Breast epithelium (tissue), 4 donors: Measurements from ENCODE around the gene FNDC1. TPM values are rescaled to one million over a fixed set of nuclear protein-coding genes. Genes with fewer than 3 reads are reported as not detected.

Experiments
- DNase-seq, 2 donors: peaks; one replicate each; pipeline ENCODE4 v3.0.0-alpha.2; 2019; ENCODE audit warnings: low spot score in 2 of 2
- H3K27ac ChIP-seq, 2 donors: fragments of 200-600 bp; sonication (generic) in 1 of 2; one replicate each; pipeline ENCODE4 v1.5.1; 2016 to 2019; ENCODE audit warnings: mild to moderate bottlenecking in 1 of 2
- H3K27me3 ChIP-seq, 2 donors: fragments of 200-600 bp; sonication (generic) in 1 of 2; one replicate each; pipeline versions ENCODE4 v1.5.1 to v1.6.0; 2017 to 2019; ENCODE audit warnings: control low read depth in 1 of 2, mild to moderate bottlenecking in 1 of 2
- H3K36me3 ChIP-seq: fragments of 200-600 bp; one replicate; pipeline ENCODE4 v1.5.1; 2019
- H3K4me1 ChIP-seq, 2 donors: fragments of 200-600 bp; sonication (generic); one replicate each; pipeline ENCODE4 v1.5.1; 2016 to 2019; ENCODE audit warnings: control low read depth in 1 of 2
- H3K4me3 ChIP-seq, 3 donors: fragments of 200-600 bp; sonication (generic); 1 replicate in 2 of 3; 2 replicates in 1 of 3; pipeline ENCODE4 v1.5.1; 2016 to 2019; ENCODE audit warnings: mild to moderate bottlenecking in 3 of 3, moderate library complexity in 2 of 3
- H3K9me3 ChIP-seq, 2 donors: fragments of 200-600 bp; sonication (generic) in 1 of 2; one replicate each; pipeline ENCODE4 v1.5.1; 2016 to 2019; ENCODE audit warnings: control low read depth in 1 of 2
- CTCF ChIP-seq, 3 donors: fragments of 450-650 bp; IDR thresholded peaks; one replicate each; pipeline ENCODE4 v1.5.1; 2016 to 2017; ENCODE audit warnings: antibody characterized with exemption in 3 of 3, mild to moderate bottlenecking in 3 of 3, moderate library complexity in 3 of 3
- POLR2A ChIP-seq: fragments of 450-650 bp; IDR thresholded peaks from one replicate; pipeline ENCODE4 v1.6.1; 2016; ENCODE audit warnings: antibody characterized with exemption, mild to moderate bottlenecking, moderate library complexity
- POLR2AphosphoS5 ChIP-seq, 3 donors: sonication (generic); formaldehyde crosslinking; IDR thresholded peaks; one replicate each; pipeline ENCODE4 v1.6.1; 2017; ENCODE audit warnings: antibody characterized with exemption in 3 of 3
- intact Hi-C: fragments of 100-400 bp; cut with DNase I; formaldehyde crosslinking; loops from one replicate; pipeline ENCODE4 v1.15.1; 2023; ENCODE audit warnings: low total_unique reads
- total RNA-seq, 3 donors: library from RNA; depleted of rRNA; stranded (reverse); fragments of >200 nt; gene quantifications; one replicate each; pipeline ENCODE4 v1.1.0, GENCODE V29; 2016

Gene FNDC1
- total RNA-seq, 3 donors from 2014 or later: 0.15 to 10.1 (median 0.33) TPM

DNA sequence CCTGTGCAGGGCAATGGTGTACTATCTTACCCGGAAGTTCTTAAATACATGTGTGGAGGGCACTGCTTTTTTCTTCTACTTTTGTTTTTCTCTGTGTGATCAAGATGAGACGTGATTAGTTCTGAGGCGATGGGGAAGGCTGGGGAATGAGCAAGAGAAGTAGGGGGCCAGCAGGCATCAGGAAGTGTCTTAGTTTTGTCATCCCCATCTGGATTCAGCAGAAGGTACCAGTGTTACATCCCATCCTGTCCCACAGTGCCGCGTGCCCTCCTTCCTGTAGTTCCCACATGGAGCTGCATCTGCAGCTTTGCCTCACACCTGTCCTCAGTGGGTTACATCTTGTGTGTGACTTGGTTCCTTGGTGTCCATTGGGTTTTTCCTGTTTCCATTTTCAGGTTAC lies 86.9 kb downstream of the FNDC1 start:
- Histone ChIP-seq H3K4me1 (no peaks in the 10 kb centered on the region), H3K9me3 (no peaks in the 10 kb centered on the region), H3K27me3 (no peaks in the 10 kb centered on the region), H3K27ac (no peak overlapping the region), H3K36me3 (no peaks in the 10 kb centered on the region), H3K4me3 (no peak overlapping the region)
- intact Hi-C loops: no loop called here
- TF ChIP-seq CTCF (IDR thresholded peaks at IDR 0.05) (no peak), POLR2AphosphoS5 (IDR thresholded peaks at IDR 0.05) (no peak), POLR2A (no peak)
- DNase-seq: no peak

DNA sequence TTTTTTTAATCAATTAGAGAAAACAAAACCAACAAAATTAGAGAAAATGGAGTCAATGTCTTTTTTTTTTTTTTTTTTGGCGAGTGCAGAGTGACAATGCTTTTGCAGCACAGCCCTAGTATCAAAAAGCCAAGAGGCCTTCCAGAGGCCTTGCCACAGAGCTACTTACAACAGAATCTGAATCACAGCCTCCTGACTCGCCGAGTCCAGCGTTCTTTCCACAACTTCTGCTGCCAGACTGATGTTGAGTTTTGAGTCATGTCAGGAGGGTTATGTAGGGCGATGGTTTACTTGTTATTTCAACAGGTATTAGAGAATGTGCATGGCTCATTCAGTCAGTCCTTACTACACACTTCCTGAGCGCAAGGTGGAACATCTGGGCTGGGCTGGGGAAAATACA lies 88.6 kb downstream of the FNDC1 start:
- TF ChIP-seq POLR2A (no peak), CTCF (IDR thresholded peaks at IDR 0.05) (no peak), POLR2AphosphoS5 (IDR thresholded peaks at IDR 0.05) (peak in 1 of 3 donors; percentile 36)
- no peak for DNase-seq
- intact Hi-C loops: no loop called here
- no peak overlapping the region for H3K4me3 ChIP-seq
- H3K36me3 ChIP-seq: no peaks in the 10 kb centered on the region
- H3K4me1 ChIP-seq: no peaks in the 10 kb centered on the region
- H3K9me3 ChIP-seq: no peaks in the 10 kb centered on the region
- no peaks in the 10 kb centered on the region for H3K27me3 ChIP-seq
- no peak overlapping the region for H3K27ac ChIP-seq

GRCh38 chr6:159259441-159260125 lies 90.4 kb downstream of the FNDC1 start:
- DNase-seq: no peak
- H3K4me1 ChIP-seq: no peaks in the 10 kb centered on the region
- H3K27me3 ChIP-seq: no peaks in the 10 kb centered on the region
- intact Hi-C loops: no loop called here
- TF ChIP-seq CTCF (IDR thresholded peaks at IDR 0.05) (no peak), POLR2AphosphoS5 (IDR thresholded peaks at IDR 0.05) (no peak), POLR2A (no peak)
- no peak overlapping the region for H3K4me3 ChIP-seq
- H3K36me3 ChIP-seq: no peaks in the 10 kb centered on the region
- H3K9me3 ChIP-seq: no peaks in the 10 kb centered on the region
- no peak overlapping the region for H3K27ac ChIP-seq

DNA sequence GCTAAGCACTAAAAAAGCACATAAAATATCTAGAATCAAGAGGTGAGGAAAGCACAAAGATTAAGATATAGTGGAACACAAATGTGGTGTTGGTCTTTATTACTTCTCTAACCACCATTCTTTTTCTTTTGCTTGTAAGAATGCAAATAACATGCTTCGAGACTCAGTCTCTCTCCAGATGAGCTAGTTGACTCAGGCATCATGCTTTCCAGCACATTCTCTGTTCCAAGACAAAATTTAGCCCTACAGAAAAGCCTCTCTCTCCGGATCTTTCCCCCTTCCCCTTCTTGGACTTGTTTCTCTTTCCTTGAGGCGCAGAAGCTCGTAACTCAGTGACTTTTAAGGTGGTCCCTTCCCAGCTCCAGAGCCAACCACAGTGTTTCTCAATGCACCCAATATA lies 91.0 kb downstream of the FNDC1 start:
- H3K27ac ChIP-seq: no peak overlapping the region
- intact Hi-C loops: no loop called here

GRCh38 chr6:159261995-159262394 lies 92.8 kb downstream of the FNDC1 start:
- no peaks in the 10 kb centered on the region for H3K27me3 ChIP-seq
- TF ChIP-seq POLR2A (no peak), CTCF (IDR thresholded peaks at IDR 0.05) (no peak), POLR2AphosphoS5 (IDR thresholded peaks at IDR 0.05) (no peak)
- intact Hi-C loops: no loop called here

More for the DNA sequence above, 91.0 kb downstream of the FNDC1 start:
- H3K4me3 ChIP-seq: no peak overlapping the region
- H3K27me3 ChIP-seq: no peaks in the 10 kb centered on the region
- no peaks in the 10 kb centered on the region for H3K36me3 ChIP-seq
- no peaks in the 10 kb centered on the region for H3K4me1 ChIP-seq
- H3K9me3 ChIP-seq: no peaks in the 10 kb centered on the region
- no peak for DNase-seq
- TF ChIP-seq CTCF (IDR thresholded peaks at IDR 0.05) (no peak), POLR2AphosphoS5 (IDR thresholded peaks at IDR 0.05) (no peak), POLR2A (no peak)

More at GRCh38 chr6:159261995-159262394, 92.8 kb downstream of the FNDC1 start:
- Histone ChIP-seq H3K4me1 (no peaks in the 10 kb centered on the region), H3K4me3 (no peak overlapping the region), H3K9me3 (no peaks in the 10 kb centered on the region), H3K36me3 (no peaks in the 10 kb centered on the region), H3K27ac (no peak overlapping the region)
- DNase-seq: no peak
